HepG2 (cell line): ENCODE measurements around the gene TAGLN. TPM values are rescaled to one million over a fixed set of nuclear protein-coding genes. Genes with fewer than 3 reads are reported as not detected.

ENCODE experiments used
- ATAC-seq: fragments of 200-7000 bp; cut with Tn5 transposase; 3 replicates; pipeline ENCODE4 v1.9.1; 2020; ENCODE audit warnings: mild to moderate bottlenecking, moderate library complexity
- BruUV-seq: library from RNA; stranded (reverse); fragments of 400-500 nt; replicated peaks from 2 replicates; lab custom pipeline; 2021; lab: Mats Ljungman, UMichigan
- CTCF ChIA-PET: fragments of 300-600 bp; formaldehyde crosslinking; extraction: SDS; loops from one replicate; lab custom pipeline; 2021; ENCODE audit warnings: low total read pairs, inconsistent platforms, low intra/inter-chr PET ratio; lab: Yijun Ruan, JAX
- POLR2A ChIA-PET: fragments of 350-600 bp; sonication (Branson Sonifier 250); formaldehyde crosslinking; loops from one replicate; lab custom pipeline; 2020; ENCODE audit warnings: antibody characterized with exemption, inconsistent platforms; lab: Yijun Ruan, JAX
- DNase-seq: peaks from one replicate; pipeline ENCODE4 v3.0.0-alpha.2; 2015; ENCODE audit warnings: low spot score
- FAIRE-seq: peaks from 3 replicates; lab custom pipeline; 2011; peaks lifted over from hg19 to GRCh38; lab: Jason Lieb, UNC
- H2AFZ ChIP-seq: one replicate; pipeline ENCODE4 v1.6.1; 2011; ENCODE audit warnings: low read length, inconsistent platforms
- H3K27ac ChIP-seq: fragments of 300-600 bp; 3 replicates; pipeline ENCODE4 v1.8.0; 2011; ENCODE audit warnings: mixed run types, mild to moderate bottlenecking, mixed read lengths, low read length, inconsistent platforms; ENCODE audit not compliant: insufficient read depth; ENCODE audit errors: extremely low read length
- H3K27me3 ChIP-seq, 2 experiments: fragments of 200-600 bp in 1 of 2; 2 replicates in 1 of 2; 3 replicates in 1 of 2; pipeline versions ENCODE4 v1.6.0 to v1.8.0; 2011; ENCODE audit warnings: low read length in 2 of 2, mild to moderate bottlenecking in 2 of 2, moderate library complexity in 2 of 2, inconsistent platforms in 1 of 2; ENCODE audit not compliant: insufficient read depth in 2 of 2, control insufficient read depth in 1 of 2
- H3K36me3 ChIP-seq, 2 experiments: fragments of 200-600 bp in 1 of 2; replicated peaks in 1 of 2; 2 replicates in 1 of 2; 3 replicates in 1 of 2; pipeline versions ENCODE4 v1.5.1 to v1.8.0; 2011; ENCODE audit warnings: low read length in 2 of 2, inconsistent platforms in 1 of 2; ENCODE audit not compliant: insufficient read depth in 2 of 2, control insufficient read depth in 1 of 2
- H3K4me1 ChIP-seq: 2 replicates; pipeline ENCODE4 v1.5.1; 2012; ENCODE audit warnings: low read length, inconsistent platforms; ENCODE audit not compliant: insufficient read depth
- H3K4me2 ChIP-seq: 2 replicates; pipeline ENCODE4 v1.6.0; 2011; ENCODE audit warnings: low read depth, low read length, inconsistent platforms
- H3K4me3 ChIP-seq, 3 experiments: fragments of 200-600 bp in 1 of 3; sonication (generic), shearing (Covaris generic) in 1 of 3; replicated peaks in 1 of 3; 2 replicates each; pipeline ENCODE4 v1.5.1; 2011 to 2016; ENCODE audit warnings: low read length in 3 of 3, inconsistent platforms in 2 of 3, low read depth in 2 of 3, mild to moderate bottlenecking in 2 of 3, control low read depth in 1 of 3, mixed read lengths in 1 of 3; ENCODE audit not compliant: insufficient read depth in 1 of 3
- H3K79me2 ChIP-seq: one replicate; pipeline ENCODE4 v1.6.1; 2011; ENCODE audit warnings: low read length, inconsistent platforms; ENCODE audit not compliant: insufficient read depth
- H3K9ac ChIP-seq: 2 replicates; pipeline ENCODE4 v1.6.0; 2011; ENCODE audit warnings: mild to moderate bottlenecking, low read depth, low read length, inconsistent platforms; ENCODE audit not compliant: insufficient read depth
- H3K9me3 ChIP-seq: 2 replicates; pipeline ENCODE4 v1.5.1; 2012; ENCODE audit warnings: mild to moderate bottlenecking, low read length
- H4K20me1 ChIP-seq: 2 replicates; pipeline ENCODE4 v1.6.0; 2011; ENCODE audit warnings: inconsistent platforms, mild to moderate bottlenecking, low read length, moderate library complexity; ENCODE audit not compliant: insufficient read depth
- ARID2 ChIP-seq: sonication (generic); formaldehyde crosslinking; IDR thresholded peaks from 2 replicates; pipeline ENCODE4 v1.8.1; 2022; ENCODE audit warnings: mild to moderate bottlenecking, missing genetic modification reagents, borderline replicate concordance
- ASH2L ChIP-seq: fragments of 300-600, 200-600 bp; sonication (generic); IDR thresholded peaks from 2 replicates; pipeline ENCODE4 v1.7.0; 2017; ENCODE audit warnings: low read depth, mild to moderate bottlenecking, moderate library complexity, mixed read lengths, low read length; ENCODE audit not compliant: insufficient read length
- BCL3 ChIP-seq: sonication (generic); formaldehyde crosslinking; IDR thresholded peaks from 2 replicates; pipeline ENCODE4 v1.5.1; 2020; ENCODE audit warnings: mild to moderate bottlenecking, missing genetic modification reagents, moderate library complexity
- BRF2 ChIP-seq: sonication (generic); formaldehyde crosslinking; IDR thresholded peaks from 2 replicates; pipeline ENCODE4 v1.8.1; 2022; ENCODE audit warnings: mild to moderate bottlenecking, missing genetic modification reagents
- CREM ChIP-seq, 2 experiments: sonication (generic) in 1 of 2; formaldehyde crosslinking in 1 of 2; IDR thresholded peaks; 2 replicates each; pipeline versions ENCODE4 v1.4.0 to v1.6.1; 2016 to 2020; ENCODE audit warnings: antibody characterized with exemption in 1 of 2, mild to moderate bottlenecking in 1 of 2, missing genetic modification reagents in 1 of 2
- ZFY ChIP-seq: sonication (generic); formaldehyde crosslinking; IDR thresholded peaks from 2 replicates; pipeline ENCODE4 v1.4.0; 2020; ENCODE audit warnings: missing genetic modification reagents
- ZNF253 ChIP-seq: sonication (generic); formaldehyde crosslinking; IDR thresholded peaks from 2 replicates; pipeline ENCODE4 v1.8.0; 2022; ENCODE audit warnings: mild to moderate bottlenecking, missing genetic modification reagents, borderline replicate concordance
- ZNF556 ChIP-seq: sonication (generic); formaldehyde crosslinking; IDR thresholded peaks from 2 replicates; pipeline ENCODE4 v1.4.0; 2020; ENCODE audit warnings: mild to moderate bottlenecking, missing genetic modification reagents, borderline replicate concordance
- ZSCAN29 ChIP-seq: sonication (generic); formaldehyde crosslinking; conservative IDR thresholded peaks from 2 replicates; pipeline ENCODE4 v1.4.0; 2020; ENCODE audit warnings: mild to moderate bottlenecking, missing genetic modification reagents
- WGBS: methylation state at CpG from one replicate; pipeline ENCODE4 v1.1.6; 2017; ENCODE audit warnings: low lambda C conversion rate; 5-methylcytosine and 5-hydroxymethylcytosine counted together
- in situ Hi-C: cut with HindIII; loops from 2 replicates; pipeline ENCODE4 v1.10.0; 2017; ENCODE audit warnings: low pct_unique_long_range_greater_than_20kb; ENCODE audit not compliant: extremely low pct_ligation_motif_present
- intact Hi-C: fragments of 100-400 bp; cut with micrococcal nuclease; formaldehyde crosslinking; loops from one replicate; pipeline ENCODE4 v1.10.0; 2022; ENCODE audit not compliant: unreplicated experiment
- polyA plus RNA-seq, 8 experiments: library from polyadenylated mRNA; depleted of rRNA in 3 of 8; stranded (reverse) in 7 of 8; unstranded in 1 of 8; fragments of >200 nt; fragmentation: Illumina TruSeq in 4 of 8; extraction: Trizol in 4 of 8; gene quantifications; 2 replicates each; pipeline versions ENCODE4 v1.2.1 to v1.2.3, GENCODE V29; 2011 to 2016; ENCODE audit warnings: low read depth in 4 of 8, missing spikeins in 1 of 8, mixed read lengths in 1 of 8; ENCODE audit not compliant: insufficient read depth in 1 of 8
- total RNA-seq, 5 experiments: library from RNA; depleted of rRNA; stranded (reverse); fragments of >200 nt; fragmentation: Illumina TruSeq; extraction: Trizol; gene quantifications; 2 replicates each; pipeline ENCODE4 v1.2.3, GENCODE V29; 2016; ENCODE audit warnings: low read depth in 1 of 5
- TF ChIP-seq, protein P1 (sequence below): sonication (generic); formaldehyde crosslinking; IDR thresholded peaks from 2 replicates; pipeline ENCODE4 v1.5.0; 2020; ENCODE audit warnings: missing genetic modification reagents
- TF ChIP-seq, protein P2 (sequence below): sonication (generic); formaldehyde crosslinking; IDR thresholded peaks from 2 replicates; pipeline ENCODE4 v1.4.0; 2020; ENCODE audit warnings: missing genetic modification reagents, mild to moderate bottlenecking, borderline replicate concordance

Gene TAGLN
- total and polyA plus RNA-seq, 2 of the 13 experiments (the other 11 are each of a cell fraction or from before 2014, with no cell fraction given), result 12.6 to 75.4 TPM

DNA sequence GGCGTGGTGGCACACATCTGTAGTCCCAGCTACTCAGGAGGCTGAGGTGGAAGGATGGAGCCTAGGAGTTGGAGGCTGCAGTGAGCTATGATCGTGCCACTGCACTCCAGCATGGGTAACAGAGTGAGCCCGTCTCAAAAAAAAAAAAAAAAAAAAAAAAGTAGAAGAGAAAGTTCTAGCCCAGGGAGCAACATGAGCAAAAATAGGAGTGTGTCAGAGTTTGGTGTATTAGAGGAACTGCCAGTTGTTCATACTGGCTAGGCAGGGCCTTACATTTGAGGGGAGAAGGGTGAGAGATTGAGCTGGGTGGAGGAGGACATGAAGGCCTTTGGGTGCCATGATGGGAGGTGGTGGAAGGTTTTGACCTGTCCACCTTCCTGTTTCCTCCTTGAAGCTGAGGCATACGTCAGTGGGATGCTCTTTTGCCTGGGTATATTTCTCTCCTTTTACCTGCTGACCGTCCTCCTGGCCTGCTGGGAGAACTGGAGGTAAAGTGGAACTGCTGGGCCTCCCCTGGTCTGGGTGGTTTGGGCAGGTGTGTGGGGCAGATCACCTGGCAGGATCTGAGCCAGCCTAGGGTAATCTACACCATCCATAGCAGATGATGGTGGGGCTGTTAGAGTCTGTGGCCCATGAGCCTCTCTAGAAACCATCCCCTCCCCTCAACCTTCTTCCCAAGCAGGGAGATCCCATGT, 13.3 kb upstream of the TAGLN start:
- Histone ChIP-seq H3K36me3 (peaks cover 8 to 24% of the 10 kb centered on the region in 2 experiments; a peak in 4 of 5 replicates), H2AFZ (no peak overlapping the region), H3K9ac (no peak overlapping the region), H3K4me2 (no peak overlapping the region), H3K4me1 (peaks cover 24% of the 10 kb centered on the region), H3K27ac (no peak overlapping the region), H3K4me3 (no peak overlapping the region), H4K20me1 (no peaks in the 10 kb centered on the region; the same call in 1 of the 2 replicates), H3K27me3 (no peaks in the 10 kb centered on the region)
- ChIA-PET CTCF (no interaction called here), POLR2A (no interaction called here)
- FAIRE-seq, result no peak
- no peak for ATAC-seq
- intact Hi-C loops, result no loop called here
- no peak for DNase-seq
- BruUV-seq, result no TSS peak
- TF ChIP-seq ARID2 (CRISPR knock-in tag) (no peak), ZNF556 (no peak), ASH2L (no peak)
- TF ChIP-seq, all 625 proteins: peak for 0
- WGBS, result 95% methylated on average over 4 of the region's 5 CpGs
- Histone ChIP-seq H3K79me2 (no peaks in the 10 kb centered on the region), H3K9me3 (no peaks in the 10 kb centered on the region)
- in situ Hi-C loops, result no loop called here

DNA sequence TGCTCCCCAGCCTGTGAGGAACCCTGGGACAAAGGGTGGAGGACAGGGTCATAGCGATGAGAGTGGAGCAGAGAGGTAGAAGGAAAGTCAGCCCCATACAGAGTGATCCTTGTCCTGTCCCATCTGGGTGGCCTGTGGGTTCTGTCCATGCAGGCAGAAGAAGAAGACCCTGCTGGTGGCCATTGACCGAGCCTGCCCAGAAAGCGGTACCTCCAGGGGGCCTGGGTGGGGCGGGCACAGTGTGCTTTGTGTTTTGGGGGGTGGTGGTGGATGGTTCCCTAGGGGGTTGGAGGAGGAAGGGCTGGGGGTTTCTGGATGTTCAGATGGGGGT, 12.8 kb upstream of the TAGLN start:
- Histone ChIP-seq H3K4me3 (no peak overlapping the region), H3K36me3 (peaks cover 6 to 24% of the 10 kb centered on the region in 2 experiments; a peak in 4 of 5 replicates), H2AFZ (no peak overlapping the region), H4K20me1 (no peaks in the 10 kb centered on the region; the same call in 1 of the 2 replicates), H3K4me1 (peaks cover 20% of the 10 kb centered on the region), H3K4me2 (no peak overlapping the region), H3K9me3 (no peaks in the 10 kb centered on the region), H3K9ac (no peak overlapping the region), H3K27ac (no peak overlapping the region), H3K79me2 (no peaks in the 10 kb centered on the region), H3K27me3 (no peaks in the 10 kb centered on the region)
- no peak for FAIRE-seq
- ATAC-seq, result no peak
- intact Hi-C loops (no loop called here), in situ Hi-C loops (no loop called here)
- ChIA-PET CTCF (no interaction called here), POLR2A (no interaction called here)
- 92% methylated on average over 3 of the region's 4 CpGs for WGBS
- DNase-seq, result no peak
- BruUV-seq, result no TSS peak
- TF ChIP-seq CREM (IDR thresholded peaks at IDR 0.05), result no peak
- no peak for TF ChIP-seq CREM (CRISPR knock-in tag; IDR thresholded peaks at IDR 0.05)
- TF ChIP-seq BRF2, result no peak
- no peak for TF ChIP-seq ZNF253 (CRISPR knock-in tag)
- TF ChIP-seq ZSCAN29, result no peak
- no peak for TF ChIP-seq ZFY (CRISPR knock-in tag)
- no peak for TF ChIP-seq BCL3
- TF ChIP-seq, protein P1, sequence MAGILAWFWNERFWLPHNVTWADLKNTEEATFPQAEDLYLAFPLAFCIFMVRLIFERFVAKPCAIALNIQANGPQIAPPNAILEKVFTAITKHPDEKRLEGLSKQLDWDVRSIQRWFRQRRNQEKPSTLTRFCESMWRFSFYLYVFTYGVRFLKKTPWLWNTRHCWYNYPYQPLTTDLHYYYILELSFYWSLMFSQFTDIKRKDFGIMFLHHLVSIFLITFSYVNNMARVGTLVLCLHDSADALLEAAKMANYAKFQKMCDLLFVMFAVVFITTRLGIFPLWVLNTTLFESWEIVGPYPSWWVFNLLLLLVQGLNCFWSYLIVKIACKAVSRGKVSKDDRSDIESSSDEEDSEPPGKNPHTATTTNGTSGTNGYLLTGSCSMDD (CRISPR knock-in tag), result no peak
- TF ChIP-seq, protein P2, sequence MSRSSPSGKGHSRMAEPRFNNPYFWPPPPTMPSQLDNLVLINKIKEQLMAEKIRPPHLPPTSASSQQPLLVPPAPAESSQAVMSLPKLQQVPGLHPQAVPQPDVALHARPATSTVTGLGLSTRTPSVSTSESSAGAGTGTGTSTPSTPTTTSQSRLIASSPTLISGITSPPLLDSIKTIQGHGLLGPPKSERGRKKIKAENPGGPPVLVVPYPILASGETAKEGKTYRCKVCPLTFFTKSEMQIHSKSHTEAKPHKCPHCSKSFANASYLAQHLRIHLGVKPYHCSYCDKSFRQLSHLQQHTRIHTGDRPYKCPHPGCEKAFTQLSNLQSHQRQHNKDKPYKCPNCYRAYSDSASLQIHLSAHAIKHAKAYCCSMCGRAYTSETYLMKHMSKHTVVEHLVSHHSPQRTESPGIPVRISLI, result no peak
